Measurements from ENCODE around the gene TCERG1L. TPM values are rescaled to one million over a fixed set of nuclear protein-coding genes. Genes with fewer than 3 reads are reported as not detected.

TCERG1L gene
- polyA plus RNA-seq, 1 of the 3 experiments (the other 2 are of a cell fraction): not detected

GRCh38 chr10:131260031-131260430 is 51.5 kb downstream of the TCERG1L start:
- 74% methylated on average over 23 of the region's 32 CpGs for WGBS (ENCODE audit: low lambda C conversion rate)
- no peak overlapping the region for H3K4me2 ChIP-seq
- H3K9me2 ChIP-seq: no peaks in the 10 kb centered on the region
- no peaks in the 10 kb centered on the region for H3F3A ChIP-seq (replicated peaks; ENCODE audit: insufficient read depth)
- POLR2A ChIA-PET: no interaction called here
- H3K9ac ChIP-seq: no peak overlapping the region
- no peak for DNase-seq
- no peaks in the 10 kb centered on the region for H4K20me1 ChIP-seq (ENCODE audit: insufficient read depth)
- CTCF ChIA-PET: interaction anchor here (0.6 to 1.3 kb wide), 2 partner anchors 51 to 633 kb away, joined by 3 read pairs; partner anchors contain the start of gene TCERG1L
- H2AFZ ChIP-seq (ENCODE audit: low read depth): no peak overlapping the region
- no peak overlapping the region for H3K4me3 ChIP-seq (ENCODE audit: low read depth in 2 of 2, low read length in 1 of 2)
- H3K27ac ChIP-seq (ENCODE audit: low read depth in 2 of 2, low read length in 1 of 2): no peak overlapping the region
- H3K36me3 ChIP-seq (replicated peaks in 1 of 2; ENCODE audit: control insufficient read depth in 1 of 2, insufficient read depth in 2 of 2, low read length in 1 of 2): no peaks in the 10 kb centered on the region
- no peaks in the 10 kb centered on the region for H3K9me3 ChIP-seq
- TF ChIP-seq POLR2AphosphoS5 (IDR thresholded peaks at IDR 0.05; ENCODE audit: low read depth, low read length): no peak
- no peak for TF ChIP-seq FOSL2 (IDR thresholded peaks at IDR 0.05; ENCODE audit: borderline replicate concordance, low read depth)
- TF ChIP-seq IRF3 (IDR thresholded peaks at IDR 0.05; ENCODE audit: low read depth, low read length): no peak
- no peak for TF ChIP-seq EZH2phosphoT487 (IDR thresholded peaks at IDR 0.05; ENCODE audit: borderline replicate concordance, low read depth)
- no peak for TF ChIP-seq RCOR1 (IDR thresholded peaks at IDR 0.05; ENCODE audit: low read length)
- no peak for TF ChIP-seq RXRA (IDR thresholded peaks at IDR 0.05; ENCODE audit: borderline replicate concordance, low read depth)
- no peak for TF ChIP-seq TEAD4 (IDR thresholded peaks at IDR 0.05; ENCODE audit: borderline replicate concordance, insufficient read depth)
- TF ChIP-seq SIN3A (IDR thresholded peaks at IDR 0.05; ENCODE audit: borderline replicate concordance, low read depth, low read length): no peak
- TF ChIP-seq GATA2 (CRISPR knock-in tag; IDR thresholded peaks at IDR 0.05): no peak
- no peak for TF ChIP-seq FOXM1 (IDR thresholded peaks at IDR 0.05; ENCODE audit: low read depth)
- no peak for TF ChIP-seq USF2 (IDR thresholded peaks at IDR 0.05; ENCODE audit: borderline replicate concordance, low read depth, low read length)
- TF ChIP-seq GABPA (IDR thresholded peaks at IDR 0.05; ENCODE audit: low read depth): no peak
- no peak for TF ChIP-seq SMC3 (IDR thresholded peaks at IDR 0.05; ENCODE audit: low read depth, low read length)
- TF ChIP-seq JUND (IDR thresholded peaks at IDR 0.05): no peak
- TF ChIP-seq EP300 (IDR thresholded peaks at IDR 0.05; ENCODE audit: borderline replicate concordance in 1 of 2, low read depth in 1 of 2, low read length in 1 of 2): no peak
- TF ChIP-seq RFX5 (IDR thresholded peaks at IDR 0.05; ENCODE audit: low read length): no peak
- no peak for TF ChIP-seq NRF1 (IDR thresholded peaks at IDR 0.05; ENCODE audit: low read depth, low read length)
- no peak for TF ChIP-seq REST (IDR thresholded peaks at IDR 0.05; ENCODE audit: low read depth, low read length)
- TF ChIP-seq CTCF (IDR thresholded peaks at IDR 0.05): no peak
- no peak for TF ChIP-seq PBX3 (IDR thresholded peaks at IDR 0.05)
- no peaks in the 10 kb centered on the region for H3K27me3 ChIP-seq (ENCODE audit: insufficient read depth)
- no peaks in the 10 kb centered on the region for H3K79me2 ChIP-seq (ENCODE audit: insufficient read depth)
- no peaks in the 10 kb centered on the region for H3K4me1 ChIP-seq (ENCODE audit: control insufficient read depth in 1 of 2, insufficient read depth in 2 of 2, low read depth in 1 of 2, low read length in 1 of 2)
